GM12873 (cell line): ENCODE data around the gene IPO13.

Experiments used
- TF ChIP-seq, protein P1 (sequence below): IDR thresholded peaks from 2 replicates; pipeline ENCODE4 v1.5.1; 2012; ENCODE audit warnings: low read depth, mild to moderate bottlenecking, moderate library complexity, low read length, control low read depth; ENCODE audit not compliant: insufficient read depth; ENCODE audit errors: missing control alignments

IPO13 gene

GRCh38 chr1:43947061-43947873, 517 bp downstream of the IPO13 start:
- TF ChIP-seq, protein P1, sequence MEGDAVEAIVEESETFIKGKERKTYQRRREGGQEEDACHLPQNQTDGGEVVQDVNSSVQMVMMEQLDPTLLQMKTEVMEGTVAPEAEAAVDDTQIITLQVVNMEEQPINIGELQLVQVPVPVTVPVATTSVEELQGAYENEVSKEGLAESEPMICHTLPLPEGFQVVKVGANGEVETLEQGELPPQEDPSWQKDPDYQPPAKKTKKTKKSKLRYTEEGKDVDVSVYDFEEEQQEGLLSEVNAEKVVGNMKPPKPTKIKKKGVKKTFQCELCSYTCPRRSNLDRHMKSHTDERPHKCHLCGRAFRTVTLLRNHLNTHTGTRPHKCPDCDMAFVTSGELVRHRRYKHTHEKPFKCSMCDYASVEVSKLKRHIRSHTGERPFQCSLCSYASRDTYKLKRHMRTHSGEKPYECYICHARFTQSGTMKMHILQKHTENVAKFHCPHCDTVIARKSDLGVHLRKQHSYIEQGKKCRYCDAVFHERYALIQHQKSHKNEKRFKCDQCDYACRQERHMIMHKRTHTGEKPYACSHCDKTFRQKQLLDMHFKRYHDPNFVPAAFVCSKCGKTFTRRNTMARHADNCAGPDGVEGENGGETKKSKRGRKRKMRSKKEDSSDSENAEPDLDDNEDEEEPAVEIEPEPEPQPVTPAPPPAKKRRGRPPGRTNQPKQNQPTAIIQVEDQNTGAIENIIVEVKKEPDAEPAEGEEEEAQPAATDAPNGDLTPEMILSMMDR, result no peak

DNA sequence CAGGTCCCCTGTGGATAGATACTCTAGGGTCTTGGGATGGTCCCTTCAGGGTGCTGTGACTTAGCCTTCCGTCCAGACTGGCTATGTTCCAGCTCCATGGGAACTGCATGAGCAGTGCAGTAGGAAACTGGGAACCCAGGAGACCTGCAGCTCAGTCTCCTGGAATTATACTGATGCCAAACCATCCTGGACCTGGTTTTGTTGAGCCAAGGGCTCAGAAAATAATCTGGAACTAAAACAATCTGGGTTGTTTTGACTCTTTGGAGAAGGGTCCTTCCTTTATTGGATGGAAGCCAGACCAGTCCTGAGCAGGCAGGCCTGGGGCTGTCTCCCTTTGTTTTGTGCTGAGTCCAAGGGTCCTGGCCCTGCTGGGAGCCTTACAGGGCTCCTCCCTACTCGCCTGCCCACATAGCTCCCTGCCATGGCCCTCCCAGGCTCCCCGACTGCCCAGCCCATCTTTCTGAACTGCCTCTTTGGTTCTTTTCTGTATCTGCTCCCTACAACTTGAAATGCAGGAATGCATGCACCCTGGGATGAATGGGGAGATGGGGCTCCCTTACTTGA, 1.2 kb downstream of the IPO13 start:
- TF ChIP-seq, protein P1, result no peak

- TF ChIP-seq, protein P1, result no peak
Observed at GRCh38 chr1:43949678-43950077, 2.9 kb downstream of the IPO13 start.

DNA sequence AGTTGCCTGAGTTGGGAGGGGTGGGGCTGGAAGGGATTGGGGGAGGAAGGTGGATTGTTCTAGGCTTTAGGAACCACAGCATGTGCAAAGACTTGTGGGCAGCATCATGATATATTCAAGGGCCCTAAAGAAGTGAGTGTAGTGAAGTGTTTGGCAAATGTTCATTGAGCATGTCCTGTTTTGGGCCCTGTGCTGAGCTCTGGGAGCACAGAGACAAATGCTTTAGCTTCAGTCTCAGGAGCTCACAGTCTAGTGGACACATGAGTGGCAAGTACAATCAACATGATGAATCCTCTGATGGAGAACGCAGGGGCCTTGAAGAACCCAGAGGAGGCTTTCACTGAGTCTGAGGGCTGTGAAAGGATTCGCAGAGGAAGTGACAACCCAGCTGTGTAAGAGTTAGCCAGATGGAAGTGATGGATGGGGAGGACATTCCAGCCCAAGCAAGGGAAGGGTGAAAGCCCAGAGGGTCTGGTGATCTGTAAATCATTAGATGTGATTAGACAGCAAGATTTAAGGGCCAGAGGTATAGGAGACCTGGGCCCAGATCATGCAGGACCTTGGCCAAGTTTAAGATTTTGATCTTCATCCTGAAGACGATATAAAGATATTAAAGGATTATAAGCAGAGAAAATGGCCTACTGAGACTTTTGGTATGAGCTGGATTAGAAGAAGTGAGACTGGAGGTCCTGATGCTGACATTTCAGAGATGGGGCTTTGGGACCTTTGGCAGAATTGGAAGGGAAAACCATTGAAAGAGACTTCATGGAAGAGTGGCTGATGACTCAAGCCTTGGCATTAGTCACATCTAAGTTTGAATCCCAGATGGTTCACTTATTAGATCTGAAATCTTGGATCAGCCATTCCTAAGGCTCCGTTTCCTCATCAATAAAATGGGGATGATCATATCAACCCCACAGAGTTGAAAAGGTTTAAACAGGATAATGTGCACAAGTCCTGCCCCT, 4.6 kb downstream of the IPO13 start:
- TF ChIP-seq, protein P1, result no peak

DNA sequence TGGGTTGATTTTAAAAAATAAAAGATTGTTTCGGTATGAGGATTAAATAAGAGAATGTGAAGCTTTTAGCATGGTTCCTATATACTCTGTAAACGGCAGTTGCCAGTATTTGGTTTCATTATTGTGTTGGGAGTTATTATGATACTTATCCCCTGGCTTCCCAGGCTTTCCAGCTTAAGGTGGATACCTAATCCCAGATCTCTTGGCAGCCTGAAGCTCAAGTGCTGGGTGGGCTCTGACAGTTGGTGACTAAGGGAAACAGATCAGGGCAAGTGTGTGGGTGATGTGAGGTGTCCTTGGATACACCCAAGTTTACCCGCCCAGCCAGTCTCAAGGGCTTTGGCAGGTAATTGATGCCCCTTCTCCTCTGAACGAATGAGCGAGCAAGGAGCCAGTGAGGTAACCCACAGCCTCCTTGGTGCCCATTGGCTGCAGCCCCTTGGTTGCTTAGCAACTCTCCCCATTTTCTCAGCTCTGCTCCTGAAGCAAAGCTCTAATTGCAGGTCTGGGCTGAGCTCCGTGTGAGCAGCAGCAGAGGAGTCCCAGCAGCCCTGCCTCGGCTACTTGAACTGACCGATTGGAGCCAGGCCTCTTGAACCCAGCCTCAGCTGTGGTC, 6.1 kb downstream of the IPO13 start:
- TF ChIP-seq, protein P1, result no peak

DNA sequence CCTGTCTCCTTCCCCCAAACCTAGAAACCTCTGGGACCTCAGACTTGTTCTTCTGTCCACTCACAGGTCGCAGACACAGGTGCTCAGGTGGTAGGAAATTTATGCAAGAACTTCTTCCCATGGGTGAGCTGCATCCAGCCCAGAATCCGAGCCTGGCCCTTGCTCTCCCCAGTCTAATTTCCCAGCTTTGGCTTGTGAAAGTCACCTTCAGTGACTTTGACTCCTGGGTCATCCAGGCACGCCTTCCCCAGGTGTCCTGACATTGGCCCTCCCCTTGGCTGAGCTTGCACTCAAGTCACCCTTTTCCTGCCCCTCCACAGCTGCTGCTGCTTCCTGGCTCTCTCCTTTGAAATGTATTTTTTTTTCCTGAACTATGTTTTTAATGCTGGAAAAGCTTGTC, 6.6 kb downstream of the IPO13 start:
- TF ChIP-seq, protein P1, result no peak

GRCh38 chr1:43954036-43954435, 7.3 kb downstream of the IPO13 start:
- TF ChIP-seq, protein P1, result no peak
